ENCODE data around the gene SGO1.

DNA sequence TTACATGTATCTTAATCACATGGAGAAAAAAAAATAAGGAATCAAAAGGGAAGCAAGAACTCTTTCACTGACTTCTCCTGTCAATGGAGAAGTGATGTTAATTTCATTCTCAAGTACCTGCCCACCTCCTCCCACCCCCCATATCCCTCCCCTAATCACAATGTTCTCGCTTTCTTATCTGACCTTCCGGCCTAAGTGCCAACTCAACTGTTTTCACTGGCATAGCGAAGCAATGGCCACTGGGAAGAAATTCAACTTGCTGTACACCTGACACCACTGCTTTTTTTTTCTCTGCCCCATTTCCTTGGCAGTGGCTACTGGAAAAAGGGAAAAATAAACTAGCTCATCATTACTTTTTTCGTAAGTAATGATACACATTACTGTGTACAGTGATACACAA is 3.8 kb downstream of the SGO1 start:
- TF ChIP-seq EP300 (IDR thresholded peaks at IDR 0.05): no peak
- no peak for TF ChIP-seq CTCF (IDR thresholded peaks at IDR 0.05)
- no peak for TF ChIP-seq POLR2A (IDR thresholded peaks at IDR 0.05)
